Mesenchymal stem cell (in vitro differentiated cells and primary cell): ENCODE data around the gene SPG11.

Experiments
- DNase-seq: peaks from one replicate; pipeline ENCODE4 v3.0.0-alpha.2; 2013
- H2AFZ ChIP-seq: one replicate; pipeline ENCODE4 v1.6.1; 2013; ENCODE audit warnings: low read depth, mild to moderate bottlenecking, control low read depth, inconsistent platforms, low read length, moderate library complexity
- H2AK5ac ChIP-seq: 2 replicates; pipeline ENCODE4 v1.6.1; 2013; ENCODE audit warnings: low read length, moderate library complexity, mild to moderate bottlenecking, inconsistent platforms; ENCODE audit not compliant: severe bottlenecking
- H2BK120ac ChIP-seq: one replicate; pipeline ENCODE4 v1.6.1; 2013; ENCODE audit warnings: low read depth, mild to moderate bottlenecking, inconsistent platforms, low read length, moderate library complexity
- H2BK12ac ChIP-seq, 2 experiments: one replicate each; pipeline ENCODE4 v1.6.1; 2013; ENCODE audit warnings: inconsistent platforms in 2 of 2, low read length in 2 of 2, mild to moderate bottlenecking in 2 of 2, moderate library complexity in 2 of 2, control low read depth in 1 of 2
- H2BK15ac ChIP-seq: one replicate; pipeline ENCODE4 v1.6.1; 2013; ENCODE audit warnings: mild to moderate bottlenecking, low read depth, inconsistent platforms; ENCODE audit not compliant: poor library complexity, severe bottlenecking
- H2BK5ac ChIP-seq: 2 replicates; pipeline ENCODE4 v1.6.1; 2013; ENCODE audit warnings: low read depth, mild to moderate bottlenecking, low read length, control low read depth, inconsistent platforms; ENCODE audit not compliant: poor library complexity, severe bottlenecking
- H3K14ac ChIP-seq, 2 experiments: one replicate each; pipeline ENCODE4 v1.6.1; 2013; ENCODE audit warnings: inconsistent platforms in 2 of 2, low read length in 2 of 2, control low read depth in 1 of 2, mild to moderate bottlenecking in 1 of 2, moderate library complexity in 1 of 2
- H3K18ac ChIP-seq, 2 experiments: one replicate each; pipeline ENCODE4 v1.6.1; 2013; ENCODE audit warnings: inconsistent platforms in 2 of 2, low read length in 2 of 2, control low read depth in 1 of 2, low read depth in 1 of 2, mild to moderate bottlenecking in 1 of 2
- H3K23ac ChIP-seq, 2 experiments: one replicate each; pipeline ENCODE4 v1.6.1; 2013; ENCODE audit warnings: inconsistent platforms in 2 of 2, low read length in 2 of 2, mild to moderate bottlenecking in 2 of 2, moderate library complexity in 2 of 2, control low read depth in 1 of 2
- H3K27ac ChIP-seq: 2 replicates; pipeline ENCODE4 v1.5.1; 2013; ENCODE audit warnings: mild to moderate bottlenecking, moderate library complexity, low read length, control low read depth, inconsistent platforms; ENCODE audit not compliant: poor library complexity, severe bottlenecking
- H3K27me3 ChIP-seq, 2 experiments: 2 replicates each; pipeline versions ENCODE4 v1.6.1 to v1.7.0; 2013; ENCODE audit warnings: low read length in 2 of 2, mild to moderate bottlenecking in 2 of 2, moderate library complexity in 2 of 2, control low read depth in 1 of 2, inconsistent platforms in 1 of 2; ENCODE audit not compliant: control insufficient read depth in 1 of 2, insufficient read depth in 1 of 2
- H3K36me3 ChIP-seq, 2 experiments: 2 replicates each; pipeline versions ENCODE4 v1.6.1 to v1.7.0; 2013; ENCODE audit warnings: low read length in 2 of 2, control low read depth in 1 of 2, inconsistent platforms in 1 of 2, low read depth in 1 of 2, mild to moderate bottlenecking in 1 of 2; ENCODE audit not compliant: insufficient read depth in 2 of 2, control insufficient read depth in 1 of 2
- H3K4ac ChIP-seq, 2 experiments: one replicate each; pipeline ENCODE4 v1.6.1; 2013; ENCODE audit warnings: inconsistent platforms in 2 of 2, low read length in 2 of 2, mild to moderate bottlenecking in 2 of 2, moderate library complexity in 2 of 2, control low read depth in 1 of 2, low read depth in 1 of 2
- H3K4me1 ChIP-seq: 2 replicates; pipeline ENCODE4 v1.6.1; 2013; ENCODE audit warnings: low read depth, low read length, control low read depth; ENCODE audit not compliant: control insufficient read depth, insufficient read depth
- H3K4me2 ChIP-seq: 2 replicates; pipeline ENCODE4 v1.6.1; 2013; ENCODE audit warnings: low read length, mild to moderate bottlenecking, inconsistent platforms; ENCODE audit not compliant: poor library complexity, severe bottlenecking
- H3K4me3 ChIP-seq, 2 experiments: 2 replicates each; pipeline versions ENCODE4 v1.5.1 to v1.7.0; 2013; ENCODE audit warnings: low read length in 2 of 2, mild to moderate bottlenecking in 2 of 2, control low read depth in 1 of 2, low read depth in 1 of 2; ENCODE audit not compliant: insufficient read depth in 1 of 2
- H3K79me1 ChIP-seq: replicated peaks from 2 replicates; pipeline ENCODE4 v1.6.1; 2013; ENCODE audit warnings: mild to moderate bottlenecking, control low read depth, low read length, inconsistent platforms; ENCODE audit not compliant: poor library complexity, severe bottlenecking
- H3K9ac ChIP-seq: 2 replicates; pipeline ENCODE4 v1.7.0; 2013; ENCODE audit warnings: mild to moderate bottlenecking, low read length, moderate library complexity
- H3K9me3 ChIP-seq: 2 replicates; pipeline ENCODE4 v1.7.0; 2013; ENCODE audit warnings: mild to moderate bottlenecking, low read length; ENCODE audit not compliant: control insufficient read depth
- H4K8ac ChIP-seq: one replicate; pipeline ENCODE4 v1.6.1; 2013; ENCODE audit warnings: inconsistent platforms, mild to moderate bottlenecking, low read length, moderate library complexity
- H4K91ac ChIP-seq: one replicate; pipeline ENCODE4 v1.6.1; 2013; ENCODE audit warnings: mild to moderate bottlenecking, low read length, inconsistent platforms
- WGBS: methylation state at CpG from one replicate; pipeline ENCODE4 v1.1.7; 2013; ENCODE audit warnings: mixed read lengths; 5-methylcytosine and 5-hydroxymethylcytosine counted together

Gene SPG11

GRCh38 chr15:44656298-44656697 lies 7.2 kb downstream of the SPG11 start:
- Histone ChIP-seq H3K18ac (no peak overlapping the region), H2BK5ac (no peak overlapping the region), H3K23ac (no peak overlapping the region), H3K4me2 (no peak overlapping the region), H3K27ac (no peak overlapping the region), H3K27me3 (no peaks in the 10 kb centered on the region), H3K4me3 (no peak overlapping the region), H2BK120ac (no peak overlapping the region), H2AFZ (no peak overlapping the region), H4K8ac (no peak overlapping the region), H4K91ac (no peak overlapping the region), H3K14ac (no peak overlapping the region), H2BK15ac (no peak overlapping the region), H2AK5ac (no peak overlapping the region), H3K4me1 (no peaks in the 10 kb centered on the region), H3K4ac (no peak overlapping the region), H3K9ac (no peak overlapping the region), H3K79me1 (peaks cover 14% of the 10 kb centered on the region), H3K9me3 (no peaks in the 10 kb centered on the region), H2BK12ac (no peak overlapping the region), H3K36me3 (peaks cover 9 to 85% of the 10 kb centered on the region in 2 experiments)
- 100% methylated on average over 1 of the region's 1 CpG for WGBS
- no peak for DNase-seq

GRCh38 chr15:44654858-44655257 lies 8.6 kb downstream of the SPG11 start:
- H3K4me3 ChIP-seq = no peak overlapping the region
- H3K36me3 ChIP-seq = peaks cover 17 to 94% of the 10 kb centered on the region in 2 experiments
- no peak overlapping the region for H3K4ac ChIP-seq
- 98% methylated on average over 3 of the region's 6 CpGs for WGBS
- H3K27ac ChIP-seq = no peak overlapping the region
- peaks cover 17% of the 10 kb centered on the region for H3K79me1 ChIP-seq
- no peak for DNase-seq
- no peak overlapping the region for H3K23ac ChIP-seq
- H3K9ac ChIP-seq = no peak overlapping the region
- no peak overlapping the region for H2BK5ac ChIP-seq
- no peak overlapping the region for H3K14ac ChIP-seq
- H4K91ac ChIP-seq = no peak overlapping the region
- no peak overlapping the region for H2AFZ ChIP-seq
- no peaks in the 10 kb centered on the region for H3K4me1 ChIP-seq
- no peak overlapping the region for H2BK15ac ChIP-seq
- H2BK12ac ChIP-seq = no peak overlapping the region
- no peak overlapping the region for H2AK5ac ChIP-seq
- no peak overlapping the region for H2BK120ac ChIP-seq
- H3K18ac ChIP-seq = no peak overlapping the region
- no peak overlapping the region for H4K8ac ChIP-seq
- no peaks in the 10 kb centered on the region for H3K27me3 ChIP-seq
- H3K4me2 ChIP-seq = no peak overlapping the region
- no peaks in the 10 kb centered on the region for H3K9me3 ChIP-seq

- no peak for DNase-seq
- H3K4me2 ChIP-seq = no peak overlapping the region
- H3K79me1 ChIP-seq = peaks cover 23% of the 10 kb centered on the region
- H3K4me1 ChIP-seq = no peaks in the 10 kb centered on the region
- peaks cover 15 to 66% of the 10 kb centered on the region in 2 experiments for H3K36me3 ChIP-seq
- H4K91ac ChIP-seq = no peak overlapping the region
- no peak overlapping the region for H2AK5ac ChIP-seq
- H3K14ac ChIP-seq = no peak overlapping the region
- no peak overlapping the region for H3K27ac ChIP-seq
- no peak overlapping the region for H3K18ac ChIP-seq
- no peak overlapping the region for H3K4me3 ChIP-seq
- no peak overlapping the region for H2BK15ac ChIP-seq
- H3K23ac ChIP-seq = no peak overlapping the region
- no peaks in the 10 kb centered on the region for H3K27me3 ChIP-seq
- H4K8ac ChIP-seq = no peak overlapping the region
- peaks cover 9% of the 10 kb centered on the region for H3K9me3 ChIP-seq
- no peak overlapping the region for H2AFZ ChIP-seq
- no peak overlapping the region for H2BK5ac ChIP-seq
- H3K4ac ChIP-seq = no peak overlapping the region
- no peak overlapping the region for H2BK120ac ChIP-seq
- no peak overlapping the region for H3K9ac ChIP-seq
- no peak overlapping the region for H2BK12ac ChIP-seq
These were observed 15.8 kb downstream of the SPG11 start for GRCh38 chr15:44647637-44648036.

GRCh38 chr15:44647036-44647435 lies 16.4 kb downstream of the SPG11 start:
- Histone ChIP-seq H3K4me2 (no peak overlapping the region), H3K27ac (no peak overlapping the region), H3K14ac (no peak overlapping the region), H3K23ac (no peak overlapping the region), H3K9me3 (peaks cover 9% of the 10 kb centered on the region), H3K9ac (no peak overlapping the region), H4K91ac (no peak overlapping the region), H3K36me3 (peaks cover 15 to 62% of the 10 kb centered on the region in 2 experiments), H2BK120ac (no peak overlapping the region), H3K79me1 (peaks cover 23% of the 10 kb centered on the region), H2BK12ac (no peak overlapping the region), H3K4me1 (no peaks in the 10 kb centered on the region), H3K18ac (no peak overlapping the region), H3K27me3 (no peaks in the 10 kb centered on the region), H3K4ac (no peak overlapping the region), H3K4me3 (no peak overlapping the region), H4K8ac (no peak overlapping the region), H2BK15ac (no peak overlapping the region), H2BK5ac (no peak overlapping the region), H2AFZ (no peak overlapping the region), H2AK5ac (no peak overlapping the region)
- no peak for DNase-seq
- WGBS = 82% methylated on average over 1 of the region's 1 CpG
